GM12878 (cell line): ENCODE results near the gene CREBBP.

Source experiments
- CTCF ChIP-seq, 3 experiments: IDR thresholded peaks in 2 of 3; conservative IDR thresholded peaks in 1 of 3; 2 replicates each; pipeline ENCODE4 v1.5.1; 2011; ENCODE audit warnings: low read depth in 3 of 3, low read length in 3 of 3, mild to moderate bottlenecking in 3 of 3, control low read depth in 2 of 3, moderate library complexity in 2 of 3, inconsistent platforms in 1 of 3, mixed read lengths in 1 of 3; ENCODE audit not compliant: control insufficient read depth in 2 of 3, insufficient read depth in 1 of 3; ENCODE audit errors: extremely low read depth in 1 of 3
- EP300 ChIP-seq, 2 experiments: fragments of 150-350 bp in 1 of 2; IDR thresholded peaks; 2 replicates each; pipeline ENCODE4 v1.6.1; 2011 to 2012; ENCODE audit warnings: low read depth in 2 of 2, low read length in 2 of 2, borderline replicate concordance in 1 of 2, improper control_type of control experiment in 1 of 2, inconsistent platforms in 1 of 2; ENCODE audit not compliant: control insufficient read depth in 1 of 2
- IKZF1 ChIP-seq: fragments of 450-650 bp; conservative IDR thresholded peaks from 2 replicates; pipeline ENCODE4 v1.6.1; 2017; ENCODE audit warnings: antibody characterized with exemption, mild to moderate bottlenecking
- KDM1A ChIP-seq: fragments of 200-600 bp; sonication (generic); IDR thresholded peaks from 2 replicates; pipeline ENCODE4 v1.6.1; 2016; ENCODE audit warnings: borderline replicate concordance

GRCh38 chr16:3740934-3741333 lies 139.6 kb downstream of the CREBBP start:
- TF ChIP-seq KDM1A (no peak), EP300 (IDR thresholded peaks at IDR 0.05; ENCODE audit: borderline replicate concordance in 1 of 2, control insufficient read depth in 1 of 2, low read depth in 2 of 2, low read length in 2 of 2) (no peak), CTCF (IDR thresholded peaks at IDR 0.05 in 2 of 3, conservative IDR thresholded peaks at IDR 0.05 in 1 of 3; ENCODE audit: control insufficient read depth in 2 of 3, extremely low read depth in 1 of 3, insufficient read depth in 1 of 3, low read depth in 3 of 3, low read length in 3 of 3) (no peak), IKZF1 (no peak)
